ENCODE data around the gene TMEM128.

- TF ChIP-seq CTCF (conservative IDR thresholded peaks at IDR 0.05; ENCODE audit: low read length) (no peak), EZH2phosphoT487 (IDR thresholded peaks at IDR 0.05; ENCODE audit: borderline replicate concordance, low read depth, low read length) (no peak)
Observed at GRCh38 chr4:4281787-4282186, 33.8 kb upstream of the TMEM128 start.

Measured in OCI-LY7 (cell line).